Stimulated activated CD8-positive, alpha-beta memory T cell treated with anti-CD3 and anti-CD28 coated beads, Interleukin-12 subunit alpha, Interleukin-12 subunit beta, amount 100 ng/mL, for 24 hours (primary cell): ENCODE data around the gene SAE1.

Experiments used
- DNase-seq: peaks from one replicate; pipeline ENCODE4 v3.0.0-alpha.2; 2020; ENCODE audit errors: extremely low read depth

The SAE1 gene

GRCh38 chr19:47161876-47162489 lies 31.3 kb downstream of the SAE1 start:
- no peak for DNase-seq

- no peak for DNase-seq
Observed at GRCh38 chr19:47168065-47168464, 37.4 kb downstream of the SAE1 start.

GRCh38 chr19:47172666-47173455 lies 42.2 kb downstream of the SAE1 start:
- DNase-seq: no peak

GRCh38 chr19:47176071-47176626 lies 45.5 kb downstream of the SAE1 start:
- no peak for DNase-seq

GRCh38 chr19:47176627-47177090 lies 46.0 kb downstream of the SAE1 start:
- no peak for DNase-seq

- DNase-seq: no peak
Observed at GRCh38 chr19:47179653-47180310, 49.1 kb downstream of the SAE1 start.

GRCh38 chr19:47183601-47184000 lies 53.0 kb downstream of the SAE1 start:
- no peak for DNase-seq

GRCh38 chr19:47186446-47187334 lies 56.1 kb downstream of the SAE1 start:
- peak; percentile 65 for DNase-seq

GRCh38 chr19:47187335-47187655 lies 56.7 kb downstream of the SAE1 start:
- no peak for DNase-seq

- DNase-seq: no peak
Observed at GRCh38 chr19:47187797-47188196, 57.2 kb downstream of the SAE1 start.

GRCh38 chr19:47188507-47189033 lies 57.9 kb downstream of the SAE1 start:
- DNase-seq: no peak

- no peak for DNase-seq
Observed at GRCh38 chr19:47190167-47190727, 59.6 kb downstream of the SAE1 start.

GRCh38 chr19:47195434-47195833 lies 64.8 kb downstream of the SAE1 start:
- no peak for DNase-seq

- DNase-seq: no peak
Observed at GRCh38 chr19:47197141-47197540, 66.5 kb downstream of the SAE1 start.

GRCh38 chr19:47200530-47200929 lies 69.9 kb downstream of the SAE1 start:
- DNase-seq: no peak

GRCh38 chr19:47203254-47203653 lies 72.6 kb downstream of the SAE1 start:
- no peak for DNase-seq

- DNase-seq: no peak
Observed at GRCh38 chr19:47209319-47210179, 78.9 kb downstream of the SAE1 start.

- DNase-seq: no peak
Observed at GRCh38 chr19:47210180-47210490, 79.5 kb downstream of the SAE1 start.

GRCh38 chr19:47210689-47211316 lies 80.2 kb downstream of the SAE1 start:
- no peak for DNase-seq

GRCh38 chr19:47215581-47215980 lies 84.9 kb downstream of the SAE1 start:
- DNase-seq: no peak
